DOHH2 (cell line): Measurements from ENCODE around the gene PTPRN2.

Experiments
- H3F3A ChIP-seq: fragments of 200-600 bp; sonication (generic), shearing (Covaris generic); 2 replicates; pipeline ENCODE4 v1.6.0; 2016; ENCODE audit warnings: antibody characterized with exemption, mild to moderate bottlenecking; ENCODE audit not compliant: control insufficient read depth, insufficient read depth
- H3K27ac ChIP-seq: fragments of 200-600 bp; sonication (generic); 2 replicates; pipeline ENCODE4 v1.5.1; 2014; ENCODE audit warnings: low read depth, mild to moderate bottlenecking, low read length, moderate library complexity
- H3K27me3 ChIP-seq: fragments of 200-600 bp; sonication (generic); 2 replicates; pipeline ENCODE4 v1.6.1; 2014; ENCODE audit warnings: mild to moderate bottlenecking, low read length, mixed read lengths; ENCODE audit not compliant: control insufficient read depth
- H3K36me3 ChIP-seq: fragments of 200-600 bp; sonication (generic); 2 replicates; pipeline ENCODE4 v1.6.1; 2014; ENCODE audit warnings: mild to moderate bottlenecking, low read length, moderate library complexity, mixed read lengths; ENCODE audit not compliant: control insufficient read depth
- H3K4me1 ChIP-seq: fragments of 200-600 bp; sonication (generic); 2 replicates; pipeline ENCODE4 v1.6.1; 2014; ENCODE audit warnings: mild to moderate bottlenecking, low read length, mixed read lengths; ENCODE audit not compliant: control insufficient read depth
- H3K4me2 ChIP-seq: fragments of 200-600 bp; sonication (generic); 2 replicates; pipeline ENCODE4 v1.6.0; 2014; ENCODE audit warnings: mild to moderate bottlenecking, low read length, moderate library complexity
- H3K4me3 ChIP-seq: fragments of 200-600 bp; sonication (generic); 2 replicates; pipeline ENCODE4 v1.5.1; 2014; ENCODE audit warnings: mild to moderate bottlenecking, low read length, mixed read lengths
- H3K79me2 ChIP-seq: fragments of 200-600 bp; sonication (generic); 2 replicates; pipeline ENCODE4 v1.6.1; 2014; ENCODE audit warnings: mild to moderate bottlenecking, low read length, mixed read lengths; ENCODE audit not compliant: control insufficient read depth
- H3K9me2 ChIP-seq: fragments of 200-600 bp; sonication (generic); replicated peaks from 2 replicates; pipeline ENCODE4 v1.6.1; 2014; ENCODE audit warnings: mild to moderate bottlenecking, low read length, mixed read lengths; ENCODE audit not compliant: control insufficient read depth
- H3K9me3 ChIP-seq: fragments of 200-600 bp; sonication (generic); 2 replicates; pipeline ENCODE4 v1.6.1; 2014; ENCODE audit warnings: antibody characterized with exemption, low read length, mixed read lengths; ENCODE audit not compliant: control insufficient read depth, insufficient read depth
- H4K20me1 ChIP-seq: fragments of 200-600 bp; sonication (generic); 2 replicates; pipeline ENCODE4 v1.6.0; 2014; ENCODE audit warnings: low read depth, mild to moderate bottlenecking, antibody characterized with exemption, low read length, moderate library complexity; ENCODE audit not compliant: control insufficient read depth, insufficient read depth
- EZH2phosphoT487 ChIP-seq: fragments of 200-600 bp; sonication (generic); IDR thresholded peaks from 2 replicates; pipeline ENCODE4 v1.6.1; 2017; ENCODE audit warnings: borderline replicate concordance, mild to moderate bottlenecking, antibody characterized with exemption, low read length, moderate library complexity, mixed read lengths
- TF ChIP-seq, protein P1 (sequence below): fragments of 200-600 bp; sonication (generic); IDR thresholded peaks from one replicate; pipeline ENCODE4 v1.5.1; 2014; ENCODE audit warnings: antibody characterized with exemption, mild to moderate bottlenecking, low read depth, low read length; ENCODE audit not compliant: poor library complexity, severe bottlenecking

PTPRN2 gene

DNA sequence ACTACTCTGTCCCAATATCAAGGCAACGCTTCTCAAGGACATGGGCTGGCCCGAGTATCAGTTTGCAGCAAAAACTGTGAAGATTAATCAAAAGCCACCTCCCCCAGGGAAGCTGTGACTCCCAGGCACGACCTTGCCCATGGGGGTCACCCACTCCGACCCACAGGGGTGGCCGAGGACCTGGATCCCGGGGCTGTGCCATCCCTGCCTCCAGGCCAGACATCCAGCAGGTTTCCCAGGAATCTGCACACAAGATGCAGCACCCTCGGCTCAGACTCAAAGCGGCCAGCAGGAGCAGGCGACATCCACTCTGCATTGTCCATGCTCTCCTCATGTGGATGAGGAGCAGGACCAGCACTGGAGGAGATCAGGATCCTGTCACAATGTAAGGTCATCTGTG lies 39.8 kb downstream of the PTPRN2 start:
- Histone ChIP-seq H3K79me2 (no peaks in the 10 kb centered on the region), H3K9me3 (no peaks in the 10 kb centered on the region), H4K20me1 (no peaks in the 10 kb centered on the region), H3K4me2 (no peak overlapping the region), H3K9me2 (no peaks in the 10 kb centered on the region), H3K27ac (no peak overlapping the region), H3K27me3 (no peaks in the 10 kb centered on the region), H3K36me3 (no peaks in the 10 kb centered on the region), H3K4me3 (no peak overlapping the region), H3K4me1 (no peaks in the 10 kb centered on the region), H3F3A (no peaks in the 10 kb centered on the region)
- TF ChIP-seq EZH2phosphoT487, result no peak
- TF ChIP-seq, protein P1, sequence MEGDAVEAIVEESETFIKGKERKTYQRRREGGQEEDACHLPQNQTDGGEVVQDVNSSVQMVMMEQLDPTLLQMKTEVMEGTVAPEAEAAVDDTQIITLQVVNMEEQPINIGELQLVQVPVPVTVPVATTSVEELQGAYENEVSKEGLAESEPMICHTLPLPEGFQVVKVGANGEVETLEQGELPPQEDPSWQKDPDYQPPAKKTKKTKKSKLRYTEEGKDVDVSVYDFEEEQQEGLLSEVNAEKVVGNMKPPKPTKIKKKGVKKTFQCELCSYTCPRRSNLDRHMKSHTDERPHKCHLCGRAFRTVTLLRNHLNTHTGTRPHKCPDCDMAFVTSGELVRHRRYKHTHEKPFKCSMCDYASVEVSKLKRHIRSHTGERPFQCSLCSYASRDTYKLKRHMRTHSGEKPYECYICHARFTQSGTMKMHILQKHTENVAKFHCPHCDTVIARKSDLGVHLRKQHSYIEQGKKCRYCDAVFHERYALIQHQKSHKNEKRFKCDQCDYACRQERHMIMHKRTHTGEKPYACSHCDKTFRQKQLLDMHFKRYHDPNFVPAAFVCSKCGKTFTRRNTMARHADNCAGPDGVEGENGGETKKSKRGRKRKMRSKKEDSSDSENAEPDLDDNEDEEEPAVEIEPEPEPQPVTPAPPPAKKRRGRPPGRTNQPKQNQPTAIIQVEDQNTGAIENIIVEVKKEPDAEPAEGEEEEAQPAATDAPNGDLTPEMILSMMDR, result no peak

DNA sequence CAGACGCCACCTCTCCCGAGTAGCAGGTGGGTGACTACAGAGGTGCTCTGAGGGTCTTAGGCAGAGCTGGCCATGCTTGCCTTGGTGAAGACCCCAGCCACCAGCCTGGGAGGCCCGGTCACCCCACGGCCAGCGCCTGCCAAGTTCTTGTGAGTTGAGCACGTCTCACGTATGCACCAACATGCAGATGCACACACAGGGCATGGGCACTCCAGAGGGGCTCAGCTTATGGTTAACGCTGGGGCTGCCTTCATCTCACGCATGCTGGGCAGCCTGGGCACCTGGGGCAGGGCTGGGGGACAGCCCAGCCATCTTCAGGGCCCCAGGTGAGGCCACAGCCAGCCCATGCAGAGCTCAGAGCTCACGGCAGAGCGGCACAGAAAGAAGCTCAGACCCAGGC lies 41.0 kb downstream of the PTPRN2 start:
- Histone ChIP-seq H3K4me2 (no peak overlapping the region), H3K4me3 (no peak overlapping the region), H3K27me3 (no peaks in the 10 kb centered on the region), H4K20me1 (no peaks in the 10 kb centered on the region), H3K79me2 (no peaks in the 10 kb centered on the region), H3F3A (no peaks in the 10 kb centered on the region), H3K36me3 (no peaks in the 10 kb centered on the region), H3K4me1 (peaks cover 3% of the 10 kb centered on the region), H3K9me3 (no peaks in the 10 kb centered on the region), H3K27ac (no peak overlapping the region), H3K9me2 (no peaks in the 10 kb centered on the region)
- no peak for TF ChIP-seq EZH2phosphoT487
- TF ChIP-seq, protein P1, result no peak

DNA sequence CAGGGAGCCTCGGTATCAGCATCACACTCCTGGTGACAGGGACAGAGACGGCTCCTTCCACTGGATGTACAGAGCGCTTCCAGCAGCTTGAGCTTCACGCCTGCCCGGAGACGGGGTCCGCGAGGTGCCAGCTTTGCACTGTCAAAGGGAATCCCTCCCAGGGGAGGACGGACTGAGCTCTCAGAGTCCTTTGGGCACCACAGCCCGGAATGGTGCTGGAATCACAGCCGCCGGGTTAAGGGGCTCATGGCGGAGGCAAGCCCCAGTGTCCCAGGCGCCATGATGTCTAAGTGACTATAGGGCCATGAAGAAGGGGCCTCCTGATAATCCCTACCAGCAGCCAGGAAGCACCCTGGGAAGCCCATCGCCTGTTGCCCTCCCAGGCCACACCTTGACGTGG lies 41.4 kb downstream of the PTPRN2 start:
- Histone ChIP-seq H3K4me1 (peaks cover 8% of the 10 kb centered on the region), H3K36me3 (no peaks in the 10 kb centered on the region), H3K27me3 (no peaks in the 10 kb centered on the region), H3K4me2 (no peak overlapping the region), H4K20me1 (no peaks in the 10 kb centered on the region), H3K27ac (no peak overlapping the region), H3F3A (no peaks in the 10 kb centered on the region), H3K9me3 (no peaks in the 10 kb centered on the region), H3K4me3 (no peak overlapping the region), H3K79me2 (no peaks in the 10 kb centered on the region), H3K9me2 (no peaks in the 10 kb centered on the region)
- TF ChIP-seq EZH2phosphoT487, result no peak
- TF ChIP-seq, protein P1, result no peak

DNA sequence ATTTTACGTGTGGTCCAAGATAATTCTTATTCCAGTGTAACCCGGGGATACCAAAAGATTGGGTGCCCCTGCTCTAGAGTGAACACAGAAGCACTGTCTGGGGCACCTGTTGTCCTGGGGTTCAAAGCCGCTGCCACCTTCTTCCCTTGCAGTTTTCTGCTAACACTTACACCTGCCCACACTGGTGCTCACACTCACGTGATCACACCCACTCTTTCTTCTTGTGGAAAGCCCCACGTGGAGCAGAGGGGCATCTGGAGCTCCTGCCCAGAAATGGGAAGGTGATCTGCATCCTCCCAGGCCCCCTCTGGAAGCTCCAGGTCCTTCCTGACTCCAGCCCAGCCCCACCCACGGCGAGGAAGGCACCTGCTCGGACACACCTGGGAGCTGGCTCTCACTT lies 42.9 kb downstream of the PTPRN2 start:
- no peaks in the 10 kb centered on the region for H3K79me2 ChIP-seq
- no peak overlapping the region for H3K4me2 ChIP-seq
- H3K9me2 ChIP-seq, result no peaks in the 10 kb centered on the region
- H3K27ac ChIP-seq, result no peak overlapping the region
- no peaks in the 10 kb centered on the region for H3K27me3 ChIP-seq
- no peaks in the 10 kb centered on the region for H3K9me3 ChIP-seq
- H3K4me1 ChIP-seq, result peaks cover 14% of the 10 kb centered on the region
- H3K4me3 ChIP-seq, result no peak overlapping the region
- no peaks in the 10 kb centered on the region for H3K36me3 ChIP-seq
- no peaks in the 10 kb centered on the region for H4K20me1 ChIP-seq
- no peaks in the 10 kb centered on the region for H3F3A ChIP-seq
- no peak for TF ChIP-seq EZH2phosphoT487
- TF ChIP-seq, protein P1, result no peak
